HEK293 (cell line): Measurements from ENCODE around the gene ZNF45.

Experiments
- EGR2 ChIP-seq: fragments of 450-650 bp; formaldehyde crosslinking; IDR thresholded peaks from 2 replicates; pipeline ENCODE4 v1.5.1; 2016; ENCODE audit warnings: low read depth, missing biosample characterization, missing genetic modification characterization
- FEZF1 ChIP-seq: fragments of 450-650 bp; formaldehyde crosslinking; IDR thresholded peaks from 2 replicates; pipeline ENCODE4 v1.5.1; 2016; ENCODE audit warnings: missing biosample characterization, missing genetic modification characterization
- HIC1 ChIP-seq: fragments of 450-650 bp; formaldehyde crosslinking; IDR thresholded peaks from 2 replicates; pipeline ENCODE4 v1.5.1; 2016; ENCODE audit warnings: missing biosample characterization, missing genetic modification characterization
- KLF10 ChIP-seq: fragments of 450-650 bp; IDR thresholded peaks from 2 replicates; pipeline ENCODE4 v1.5.1; 2018; ENCODE audit warnings: missing biosample characterization, mild to moderate bottlenecking, missing genetic modification characterization
- KLF8 ChIP-seq: fragments of 450-650 bp; formaldehyde crosslinking; IDR thresholded peaks from 2 replicates; pipeline ENCODE4 v1.5.1; 2016; ENCODE audit warnings: missing biosample characterization, missing genetic modification characterization
- RBAK ChIP-seq: fragments of 450-650 bp; formaldehyde crosslinking; IDR thresholded peaks from 2 replicates; pipeline ENCODE4 v1.5.1; 2016; ENCODE audit warnings: missing biosample characterization, missing genetic modification characterization
- REST ChIP-seq: fragments of 450-650 bp; formaldehyde crosslinking; IDR thresholded peaks from 2 replicates; pipeline ENCODE4 v1.5.1; 2016; ENCODE audit warnings: missing biosample characterization, missing genetic modification characterization
- SCRT2 ChIP-seq: fragments of 450-650 bp; formaldehyde crosslinking; IDR thresholded peaks from 2 replicates; pipeline ENCODE4 v1.5.1; 2016; ENCODE audit warnings: missing biosample characterization, missing genetic modification characterization
- WT1 ChIP-seq: fragments of 450-650 bp; formaldehyde crosslinking; IDR thresholded peaks from 2 replicates; pipeline ENCODE4 v1.5.1; 2016; ENCODE audit warnings: missing biosample characterization, missing genetic modification characterization
- ZBTB20 ChIP-seq: fragments of 450-650 bp; formaldehyde crosslinking; IDR thresholded peaks from 2 replicates; pipeline ENCODE4 v1.5.1; 2016; ENCODE audit warnings: missing biosample characterization, missing genetic modification characterization
- ZFP3 ChIP-seq: fragments of 450-650 bp; formaldehyde crosslinking; IDR thresholded peaks from 2 replicates; pipeline ENCODE4 v1.5.1; 2016; ENCODE audit warnings: low read depth, missing biosample characterization, missing genetic modification characterization
- ZFP41 ChIP-seq: fragments of 450-650 bp; formaldehyde crosslinking; IDR thresholded peaks from 2 replicates; pipeline ENCODE4 v1.5.1; 2016; ENCODE audit warnings: missing biosample characterization, missing genetic modification characterization, borderline replicate concordance
- ZNF114 ChIP-seq: fragments of 450-650 bp; formaldehyde crosslinking; IDR thresholded peaks from 2 replicates; pipeline ENCODE4 v1.5.0; 2017; ENCODE audit warnings: missing biosample characterization, missing genetic modification characterization
- ZNF146 ChIP-seq: fragments of 450-650 bp; formaldehyde crosslinking; IDR thresholded peaks from 2 replicates; pipeline ENCODE4 v1.5.1; 2016; ENCODE audit warnings: missing biosample characterization, missing genetic modification characterization
- ZNF174 ChIP-seq: fragments of 450-650 bp; formaldehyde crosslinking; IDR thresholded peaks from 2 replicates; pipeline ENCODE4 v1.5.0; 2017; ENCODE audit warnings: missing biosample characterization, mild to moderate bottlenecking, missing genetic modification characterization
- ZNF18 ChIP-seq: fragments of 450-650 bp; formaldehyde crosslinking; IDR thresholded peaks from 2 replicates; pipeline ENCODE4 v1.5.1; 2016; ENCODE audit warnings: missing biosample characterization, missing genetic modification characterization
- ZNF292 ChIP-seq: fragments of 450-650 bp; formaldehyde crosslinking; IDR thresholded peaks from 2 replicates; pipeline ENCODE4 v1.5.1; 2016; ENCODE audit warnings: low read depth, missing biosample characterization, missing genetic modification characterization, borderline replicate concordance
- ZNF311 ChIP-seq: fragments of 450-650 bp; formaldehyde crosslinking; IDR thresholded peaks from 2 replicates; pipeline ENCODE4 v1.5.1; 2017; ENCODE audit warnings: missing biosample characterization, missing genetic modification characterization, borderline replicate concordance
- ZNF404 ChIP-seq: fragments of 450-650 bp; formaldehyde crosslinking; IDR thresholded peaks from 2 replicates; pipeline ENCODE4 v1.5.1; 2017; ENCODE audit warnings: missing biosample characterization, missing genetic modification characterization
- ZNF513 ChIP-seq: fragments of 450-650 bp; IDR thresholded peaks from 2 replicates; pipeline ENCODE4 v1.5.1; 2018; ENCODE audit warnings: missing biosample characterization, missing genetic modification characterization
- ZNF548 ChIP-seq: fragments of 450-650 bp; formaldehyde crosslinking; IDR thresholded peaks from 2 replicates; pipeline ENCODE4 v1.5.1; 2016; ENCODE audit warnings: missing biosample characterization, missing genetic modification characterization
- ZNF549 ChIP-seq: fragments of 450-650 bp; IDR thresholded peaks from 2 replicates; pipeline ENCODE4 v1.5.1; 2018; ENCODE audit warnings: missing biosample characterization, missing genetic modification characterization, mild to moderate bottlenecking, inconsistent platforms, moderate library complexity
- ZNF560 ChIP-seq: fragments of 450-650 bp; formaldehyde crosslinking; IDR thresholded peaks from 2 replicates; pipeline ENCODE4 v1.5.1; 2017; ENCODE audit warnings: missing biosample characterization, missing genetic modification characterization, borderline replicate concordance
- ZNF585B ChIP-seq: fragments of 450-650 bp; formaldehyde crosslinking; IDR thresholded peaks from 2 replicates; pipeline ENCODE4 v1.5.1; 2016; ENCODE audit warnings: missing biosample characterization, missing genetic modification characterization
- ZNF610 ChIP-seq: fragments of 450-650 bp; formaldehyde crosslinking; IDR thresholded peaks from 2 replicates; pipeline ENCODE4 v1.5.1; 2016; ENCODE audit warnings: missing biosample characterization, missing genetic modification characterization, borderline replicate concordance
- ZNF623 ChIP-seq: fragments of 450-650 bp; formaldehyde crosslinking; IDR thresholded peaks from 2 replicates; pipeline ENCODE4 v1.5.1; 2016; ENCODE audit warnings: missing biosample characterization, missing genetic modification characterization
- ZNF624 ChIP-seq: fragments of 450-650 bp; formaldehyde crosslinking; IDR thresholded peaks from 2 replicates; pipeline ENCODE4 v1.5.1; 2017; ENCODE audit warnings: missing biosample characterization, missing genetic modification characterization
- ZNF707 ChIP-seq: fragments of 450-650 bp; formaldehyde crosslinking; IDR thresholded peaks from 2 replicates; pipeline ENCODE4 v1.5.1; 2016; ENCODE audit warnings: missing biosample characterization, missing genetic modification characterization
- ZNF747 ChIP-seq: fragments of 450-650 bp; formaldehyde crosslinking; IDR thresholded peaks from 2 replicates; pipeline ENCODE4 v1.5.1; 2016; ENCODE audit warnings: missing biosample characterization, missing genetic modification characterization
- ZNF792 ChIP-seq: fragments of 450-650 bp; formaldehyde crosslinking; IDR thresholded peaks from 2 replicates; pipeline ENCODE4 v1.5.1; 2016; ENCODE audit warnings: missing biosample characterization, missing genetic modification characterization
- ZSCAN5A ChIP-seq: fragments of 450-650 bp; formaldehyde crosslinking; IDR thresholded peaks from 2 replicates; pipeline ENCODE4 v1.5.1; 2016; ENCODE audit warnings: missing biosample characterization, missing genetic modification characterization

The ZNF45 gene

GRCh38 chr19:43934985-43935708 lies at the start of gene ZNF45 (continued):
- TF ChIP-seq ZSCAN5A (0 out of 2 replicates have a peak, but pooled peaks have one; percentile 45), ZNF404 (tag by site-specific recombination) (no peak), ZNF513 (no peak), ZFP3 (no peak), ZNF623 (tag by site-specific recombination) (no peak; the same call in 1 of the 2 replicates), ZNF146 (no peak), KLF10 (peak; percentile 89), ZFP41 (tag by site-specific recombination) (no peak), ZNF624 (tag by site-specific recombination) (no peak), ZNF792 (tag by site-specific recombination) (peak; percentile 69; the same call in 1 of the 2 replicates), WT1 (tag by site-specific recombination) (peak; percentile 53), KLF8 (tag by site-specific recombination) (peak; percentile 95), ZNF585B (tag by site-specific recombination) (no peak), RBAK (0 out of 2 replicates have a peak, but pooled peaks have one; percentile 55), ZNF114 (tag by site-specific recombination) (no peak), HIC1 (tag by site-specific recombination) (no peak), REST (tag by site-specific recombination) (peak; percentile 70), EGR2 (tag by site-specific recombination) (peak; percentile 74), ZNF174 (tag by site-specific recombination) (no peak), ZNF707 (tag by site-specific recombination) (no peak), FEZF1 (tag by site-specific recombination) (no peak), ZNF548 (tag by site-specific recombination) (peak; percentile 21; the same call in 1 of the 2 replicates), ZNF747 (no peak), ZNF292 (tag by site-specific recombination) (no peak), ZNF311 (tag by site-specific recombination) (no peak), ZBTB20 (tag by site-specific recombination) (peak; percentile 100), SCRT2 (tag by site-specific recombination) (no peak; the same call in 1 of the 2 replicates), ZNF549 (no peak), ZNF18 (tag by site-specific recombination) (peak; percentile 10; the same call in 1 of the 2 replicates), ZNF610 (tag by site-specific recombination) (peak; percentile 52; the same call in 1 of the 2 replicates), ZNF560 (no peak)
